ENCODE measurements around the gene RRBP1.

- no peak for TF ChIP-seq CTCF (IDR thresholded peaks at IDR 0.05)
- TF ChIP-seq ZFX (IDR thresholded peaks at IDR 0.05; ENCODE audit: borderline replicate concordance) = no peak
These were observed 76.8 kb downstream of the RRBP1 start for GRCh38 chr20:17605131-17605660.
